Stimulated activated CD8-positive, alpha-beta memory T cell treated with anti-CD3 and anti-CD28 coated beads, Interleukin-15, amount 100 ng/mL, for 24 hours (primary cell): ENCODE data around the gene NFIC.
"Not testable (repeated sequence)": the region's sequence is repeated elsewhere in the genome, so short reads cannot be mapped to it uniquely, and the experiment has no call there.

Experiments
- DNase-seq: peaks from one replicate; pipeline ENCODE4 v3.0.0-alpha.2; 2020; ENCODE audit warnings: low read depth

NFIC gene

DNA sequence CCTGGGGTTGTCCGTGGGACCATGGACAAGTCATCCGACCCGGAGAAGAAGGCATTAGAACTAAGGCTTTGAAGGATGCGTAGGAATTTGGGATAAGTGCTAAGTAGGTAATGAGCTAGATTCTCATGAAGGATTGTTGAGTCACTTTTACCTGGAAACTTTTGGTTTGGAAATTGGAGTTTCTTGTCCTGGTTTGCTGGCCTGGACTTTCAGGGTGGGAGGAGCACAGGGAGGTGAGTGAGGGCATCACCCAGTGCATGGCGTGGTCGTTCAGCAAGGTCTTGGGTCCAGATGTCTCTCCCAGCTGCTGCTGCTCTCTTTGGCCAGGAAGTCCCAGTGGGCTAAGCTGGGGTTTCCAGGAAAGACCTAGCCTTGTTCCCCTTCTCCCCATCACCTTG lies 7.6 kb downstream of the NFIC start:
- no peak for DNase-seq

DNA sequence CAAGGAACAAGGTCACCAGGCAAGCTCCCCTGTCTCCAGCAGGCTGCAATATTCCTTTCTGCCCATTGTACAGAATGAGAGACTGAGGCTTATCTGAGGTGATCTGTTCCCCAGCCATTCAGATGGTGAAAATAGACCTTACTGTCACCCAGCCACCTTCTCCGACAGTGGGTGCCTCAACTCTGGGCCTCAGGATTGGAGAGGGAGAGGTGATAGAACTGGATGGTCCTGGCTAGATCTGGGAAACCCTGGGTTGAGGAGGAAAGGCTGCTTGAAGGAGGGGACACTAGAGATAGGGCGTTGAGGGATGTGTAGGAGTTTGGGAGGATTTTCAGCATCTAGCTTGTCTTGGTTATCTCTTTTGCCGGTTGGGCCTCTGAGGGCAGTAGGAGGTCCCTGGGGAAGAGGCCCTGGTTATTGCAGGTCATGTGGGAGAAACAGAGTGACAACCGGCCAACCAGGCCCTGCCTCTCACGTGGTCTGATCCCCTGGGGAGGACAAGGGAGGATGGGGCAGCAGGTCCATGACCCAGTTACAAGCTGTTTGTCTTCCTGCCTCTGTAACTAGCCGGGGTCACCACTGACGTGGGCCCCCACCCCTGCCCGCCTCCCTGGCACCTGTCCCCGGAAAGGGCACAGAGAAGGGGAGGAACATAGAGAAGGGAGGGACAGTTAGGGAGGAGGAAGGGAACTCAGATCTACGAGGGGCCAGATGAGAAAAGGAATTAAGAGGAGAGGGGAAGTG lies 8.2 kb downstream of the NFIC start:
- DNase-seq: no peak

DNA sequence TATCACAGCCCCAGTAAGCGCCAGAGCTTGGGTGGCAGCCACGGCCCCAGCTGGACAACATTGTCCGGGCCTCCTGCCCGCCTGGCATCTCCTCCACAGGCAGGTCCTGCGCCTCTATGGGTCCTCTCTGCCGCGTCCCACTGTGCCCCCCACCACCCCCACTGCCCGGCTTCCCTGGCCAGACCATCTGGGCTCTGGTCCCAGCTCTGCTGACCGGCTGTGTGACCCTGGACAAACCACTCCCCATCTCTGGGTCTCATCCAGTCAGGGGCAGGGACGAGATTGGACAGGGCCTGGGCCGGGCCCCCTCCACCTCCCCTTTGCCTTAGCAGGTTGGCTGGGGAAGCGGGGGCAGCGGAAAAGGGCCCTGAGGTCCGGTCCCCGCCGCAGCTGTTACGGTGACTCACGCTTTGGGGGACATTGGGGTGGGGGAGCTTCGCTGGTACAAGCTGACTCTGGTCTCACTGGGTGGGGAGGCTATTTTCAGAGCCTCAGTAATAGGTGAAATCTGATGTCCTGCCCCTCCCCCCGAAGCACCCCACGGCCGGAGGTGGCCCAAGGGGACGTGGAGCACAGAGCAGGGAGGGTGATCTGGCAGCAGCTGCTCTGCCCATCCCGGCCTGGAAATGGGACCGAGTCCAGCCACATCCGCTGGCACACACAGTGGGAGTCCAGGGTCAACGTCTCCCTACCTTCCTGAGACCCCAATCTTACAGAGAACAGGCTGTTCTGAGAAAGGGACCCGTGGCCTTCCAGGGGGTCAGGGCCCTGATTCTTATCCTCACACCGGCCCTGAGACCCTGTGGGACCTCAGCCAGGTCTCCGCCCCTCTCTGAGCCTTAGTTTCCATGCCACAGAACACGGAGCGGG lies 9.1 kb downstream of the NFIC start:
- no peak for DNase-seq

DNA sequence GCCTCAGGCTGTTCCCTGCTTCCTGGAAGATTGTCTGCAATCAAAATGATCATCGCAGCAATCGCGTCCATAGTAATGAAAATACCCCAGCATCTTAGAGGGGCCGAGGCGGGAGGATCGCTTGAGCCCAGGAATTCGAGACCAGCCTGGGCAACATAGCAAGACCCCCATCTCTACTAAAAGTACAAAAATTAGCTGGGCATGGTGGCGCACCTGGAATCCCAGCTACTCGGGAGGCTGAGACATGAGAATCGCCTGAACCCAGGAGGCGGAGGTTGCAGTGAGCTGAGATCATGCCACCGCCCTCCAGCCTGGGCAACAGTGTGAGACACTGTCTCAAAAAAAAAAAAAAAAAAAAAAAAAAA lies 9.7 kb downstream of the NFIC start:
- not testable (repeated sequence) for DNase-seq

DNA sequence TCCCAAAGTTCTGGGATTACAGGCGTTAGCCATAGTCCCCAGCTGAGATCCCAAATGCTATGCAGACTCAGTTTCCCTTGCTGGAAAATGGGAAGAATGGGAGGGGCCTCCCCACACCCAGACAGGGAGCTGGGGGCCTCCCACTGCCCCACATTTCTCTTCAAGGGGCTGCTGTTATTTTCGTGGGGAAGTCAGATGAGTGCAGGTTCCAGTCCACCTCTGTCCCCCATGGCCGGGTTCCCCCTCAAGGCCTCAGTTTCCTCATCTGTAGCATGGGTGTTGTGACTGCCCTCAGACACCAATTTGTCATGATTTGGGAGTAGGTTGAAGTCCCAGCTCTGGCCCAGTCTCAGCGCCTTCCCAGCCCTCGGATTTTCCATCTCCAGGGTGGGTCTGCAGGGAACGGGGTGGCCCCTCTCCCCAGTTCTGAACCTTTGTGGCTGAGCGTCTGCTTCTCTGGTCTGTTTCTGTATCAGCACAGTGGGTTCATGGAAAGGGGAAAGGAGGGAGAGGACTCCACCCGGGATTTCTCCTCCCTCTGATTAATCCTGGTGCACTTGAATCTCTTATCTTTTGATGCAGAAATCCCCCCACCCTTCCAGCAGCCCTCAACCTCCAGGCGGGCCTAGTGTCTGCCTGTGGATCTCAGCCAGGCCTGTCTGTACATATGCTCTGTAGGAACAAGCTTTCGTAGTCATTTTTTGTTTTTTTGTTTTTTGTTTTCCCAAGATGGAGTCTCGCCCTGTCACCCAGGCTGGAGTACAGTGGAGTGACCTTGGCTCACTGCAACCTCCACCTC lies 12.2 kb downstream of the NFIC start:
- DNase-seq: no peak

DNA sequence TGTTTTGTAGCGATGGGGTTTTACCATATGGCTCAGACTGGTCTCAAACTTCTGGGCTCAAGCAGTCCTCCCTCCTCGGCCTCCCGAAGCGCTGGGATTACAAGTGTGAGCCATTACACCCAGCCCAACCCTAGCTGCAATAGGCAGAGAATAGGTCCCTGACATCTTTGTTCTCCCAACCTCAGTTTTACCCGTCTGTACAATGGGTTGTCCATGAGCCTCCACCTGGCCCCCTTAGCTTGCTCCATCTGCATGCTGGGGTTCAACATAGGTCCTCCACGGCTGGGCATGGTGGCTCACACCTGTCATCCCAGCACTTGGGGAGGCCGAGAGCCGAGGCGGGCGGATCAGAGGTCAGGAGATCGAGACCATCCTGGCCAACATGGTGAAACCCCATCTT lies 14.4 kb downstream of the NFIC start:
- no peak for DNase-seq

DNA sequence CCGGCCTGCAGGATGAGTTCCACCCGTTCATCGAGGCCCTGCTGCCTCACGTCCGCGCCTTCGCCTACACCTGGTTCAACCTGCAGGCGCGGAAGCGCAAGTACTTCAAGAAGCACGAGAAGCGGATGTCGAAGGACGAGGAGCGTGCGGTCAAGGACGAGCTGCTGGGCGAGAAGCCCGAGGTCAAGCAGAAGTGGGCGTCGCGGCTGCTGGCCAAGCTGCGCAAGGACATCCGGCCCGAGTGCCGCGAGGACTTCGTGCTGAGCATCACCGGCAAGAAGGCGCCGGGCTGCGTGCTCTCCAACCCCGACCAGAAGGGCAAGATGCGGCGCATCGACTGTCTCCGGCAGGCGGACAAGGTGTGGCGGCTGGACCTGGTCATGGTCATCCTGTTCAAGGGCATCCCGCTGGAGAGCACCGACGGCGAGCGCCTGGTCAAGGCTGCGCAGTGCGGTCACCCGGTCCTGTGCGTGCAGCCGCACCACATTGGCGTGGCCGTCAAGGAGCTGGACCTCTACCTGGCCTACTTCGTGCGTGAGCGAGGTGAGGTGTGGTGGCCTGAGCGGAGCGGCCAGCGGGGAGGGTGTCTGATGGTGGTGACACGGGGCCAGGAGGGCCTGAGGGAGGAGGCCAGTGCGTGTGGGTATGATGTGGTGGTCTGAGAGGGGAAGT lies 15.5 kb downstream of the NFIC start:
- no peak for DNase-seq

DNA sequence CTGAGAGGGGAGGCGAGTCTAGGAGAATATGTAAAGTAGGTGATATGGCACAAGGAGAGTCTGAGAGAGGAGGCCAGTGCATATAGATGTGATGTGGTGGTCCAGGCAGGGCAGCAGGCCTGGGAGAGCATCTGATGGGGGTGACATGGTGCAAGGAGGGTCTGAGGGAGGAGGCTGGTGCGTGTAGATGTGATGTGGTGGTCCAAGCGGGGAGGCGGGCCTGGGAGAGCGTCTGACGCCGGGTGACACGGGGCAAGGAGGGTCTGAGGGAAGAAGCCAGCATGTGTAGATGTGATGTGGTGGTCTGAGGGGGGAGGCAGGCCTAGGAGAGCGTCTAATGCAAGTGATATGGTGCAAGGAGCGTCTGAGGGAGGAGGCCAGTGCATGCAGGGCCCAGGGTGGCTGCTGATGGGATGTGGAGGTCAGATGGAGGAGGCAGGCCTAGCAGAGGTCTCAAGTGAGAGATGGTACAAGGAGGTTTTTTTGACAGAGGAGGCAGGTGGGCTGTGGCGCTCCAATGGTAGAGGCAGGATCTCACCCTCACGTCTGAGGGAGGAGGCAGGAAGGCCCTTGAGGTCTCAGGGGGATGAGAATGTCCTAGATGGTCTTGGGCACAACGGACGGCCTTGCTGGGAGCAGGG lies 16.2 kb downstream of the NFIC start:
- DNase-seq: no peak

DNA sequence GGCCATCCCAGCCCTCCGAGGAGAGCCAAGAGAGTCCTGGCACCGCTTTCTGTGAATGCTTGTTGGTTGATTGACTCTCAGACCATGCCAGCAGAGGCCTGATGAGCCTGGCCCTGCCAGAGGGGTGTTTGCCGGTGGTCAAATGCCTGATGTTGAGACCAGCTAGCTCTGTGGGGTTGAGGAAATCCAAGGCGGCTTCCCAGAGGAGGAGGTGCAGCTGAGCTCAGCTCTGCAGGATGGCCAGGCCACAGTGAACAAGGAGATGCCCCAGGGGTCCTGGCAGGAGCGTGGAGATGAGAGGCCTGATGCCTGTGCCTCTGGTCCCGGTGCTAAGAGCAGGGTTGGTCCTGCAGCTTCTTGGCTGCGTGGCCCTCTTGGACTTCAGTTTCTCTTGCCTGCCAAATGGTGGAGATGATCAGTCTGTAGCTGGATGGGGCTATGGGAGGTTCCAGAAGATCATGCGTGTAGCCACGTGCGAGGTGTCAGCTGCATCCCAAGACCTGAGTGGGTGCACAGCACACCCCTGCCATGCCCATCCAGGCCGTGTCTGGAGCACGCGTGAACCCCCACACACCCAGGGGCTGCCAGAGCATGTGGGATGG lies 16.8 kb downstream of the NFIC start:
- no peak for DNase-seq

DNA sequence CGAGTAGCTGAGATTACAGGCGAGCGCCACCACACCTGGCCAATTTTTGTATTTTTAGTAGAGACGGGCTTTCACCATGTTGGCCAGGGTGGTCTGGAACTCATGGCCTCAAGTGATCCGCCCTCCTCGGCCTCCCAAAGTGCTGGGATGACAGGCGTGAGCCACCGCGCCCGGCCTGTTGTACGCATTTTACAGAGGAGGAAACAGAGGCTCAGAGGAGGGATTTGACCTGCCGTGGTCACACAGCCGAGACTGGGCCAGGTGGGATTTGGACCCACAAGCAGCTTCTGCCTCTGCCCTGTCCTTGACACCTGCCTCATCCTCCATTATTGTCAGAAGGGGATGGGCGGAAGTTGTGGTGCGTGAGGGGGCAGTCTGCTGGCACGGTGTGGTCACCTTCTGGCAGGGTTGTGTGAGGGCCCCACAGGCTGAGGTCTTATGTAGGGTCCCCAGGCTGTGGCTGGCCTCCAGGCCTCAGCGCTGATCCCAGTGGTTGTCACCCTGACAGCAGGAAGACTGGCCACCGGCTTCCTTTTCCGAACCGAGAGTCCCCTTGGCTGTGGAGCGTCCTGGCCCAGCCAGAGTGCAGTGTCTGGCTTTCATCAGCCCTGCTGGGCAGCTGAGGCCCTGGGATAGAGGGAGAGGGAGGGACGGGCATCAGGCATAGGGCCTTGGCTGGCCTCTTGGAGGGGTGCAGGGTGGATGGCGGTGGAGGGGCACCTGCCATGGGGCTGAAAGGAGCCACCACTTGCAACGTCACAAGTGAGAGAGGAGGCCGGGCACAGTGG lies 20.3 kb downstream of the NFIC start:
- no peak for DNase-seq

DNA sequence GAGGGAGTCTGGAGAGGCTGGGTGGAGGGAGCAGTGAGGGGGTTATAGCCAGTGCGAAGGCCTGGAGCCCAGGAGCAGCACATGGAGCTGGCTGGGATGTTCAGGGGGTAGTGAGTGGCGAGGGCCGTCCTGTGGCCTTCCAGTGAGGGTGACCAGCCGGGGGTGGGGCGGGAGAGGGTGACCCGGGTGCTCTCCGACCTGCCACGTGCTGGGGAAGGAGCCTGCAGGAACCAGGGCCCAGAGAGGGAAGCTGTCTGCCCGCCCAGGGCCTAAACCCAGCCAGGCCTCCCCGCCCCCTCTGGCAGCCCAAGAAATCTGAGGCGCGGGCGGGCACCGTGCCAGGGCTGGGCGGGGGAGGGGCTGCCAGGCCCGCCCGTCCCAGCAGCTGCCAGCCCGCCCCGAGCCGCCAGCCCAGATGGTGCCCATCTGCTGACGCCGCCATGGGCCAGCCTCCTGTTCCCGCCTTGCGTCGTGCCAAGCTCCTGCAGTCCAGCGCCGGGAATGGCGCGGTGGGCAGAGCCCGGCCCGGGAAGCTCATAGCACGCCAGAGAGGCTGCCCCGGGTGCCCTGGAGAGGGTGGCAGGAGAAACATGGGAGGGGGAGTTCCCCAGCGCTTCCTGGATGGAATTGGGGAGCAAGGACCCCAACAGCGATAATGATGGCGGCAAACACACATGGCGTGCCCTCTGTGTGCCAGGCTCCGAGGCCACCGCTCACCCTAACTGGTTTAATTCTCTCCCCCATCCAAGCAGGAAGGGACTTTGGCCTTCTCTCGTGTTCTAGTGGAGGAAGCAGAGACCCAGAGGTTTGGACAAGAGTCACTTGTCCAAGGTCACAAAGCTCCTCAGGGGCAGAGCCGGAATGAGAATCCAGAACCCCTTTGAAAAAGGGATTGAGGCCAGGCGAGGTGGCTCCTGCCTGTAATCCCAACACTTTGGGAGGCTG lies 21.5 kb downstream of the NFIC start:
- no peak for DNase-seq

DNA sequence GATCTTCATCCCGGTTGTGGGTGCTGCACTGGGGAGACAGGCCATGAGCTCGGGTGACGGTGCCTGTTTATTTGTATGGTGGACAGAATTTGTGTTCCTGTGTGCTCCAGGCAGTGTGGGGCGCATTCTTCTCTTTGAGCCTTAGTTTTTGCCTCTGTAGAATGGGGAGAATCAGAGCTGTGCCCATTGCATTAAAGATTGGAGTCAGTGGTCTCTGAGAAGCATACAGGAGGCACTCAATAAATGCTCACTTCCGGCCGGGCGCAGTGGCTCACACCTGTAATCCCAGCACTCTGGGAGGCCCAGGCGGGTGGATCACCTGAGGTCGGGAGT lies 23.0 kb downstream of the NFIC start:
- DNase-seq: no peak

DNA sequence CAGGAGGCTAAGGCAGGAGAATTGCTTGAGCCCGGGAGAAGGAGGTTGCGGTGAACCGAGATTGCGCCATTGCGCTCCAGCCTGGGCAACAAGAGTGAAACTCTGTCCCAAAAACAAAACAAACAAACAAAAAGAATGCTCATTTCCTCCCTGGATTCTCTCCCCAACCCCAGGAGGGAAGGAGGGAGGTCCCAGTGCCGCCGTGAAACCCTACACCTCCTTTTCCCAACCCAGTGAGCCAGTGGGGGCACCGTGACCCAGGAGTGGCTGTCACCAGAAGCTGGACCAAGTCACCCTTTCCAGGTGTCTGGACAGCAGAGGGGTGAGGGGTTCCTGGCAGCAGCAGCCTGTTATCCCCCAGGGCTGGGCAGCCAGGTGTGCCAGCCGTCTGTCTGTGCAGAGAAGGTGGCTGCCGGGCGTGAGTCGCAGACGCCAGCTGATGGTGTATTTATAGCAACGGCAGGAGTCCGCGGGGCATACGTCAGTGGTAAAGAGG lies 23.5 kb downstream of the NFIC start:
- DNase-seq: no peak

DNA sequence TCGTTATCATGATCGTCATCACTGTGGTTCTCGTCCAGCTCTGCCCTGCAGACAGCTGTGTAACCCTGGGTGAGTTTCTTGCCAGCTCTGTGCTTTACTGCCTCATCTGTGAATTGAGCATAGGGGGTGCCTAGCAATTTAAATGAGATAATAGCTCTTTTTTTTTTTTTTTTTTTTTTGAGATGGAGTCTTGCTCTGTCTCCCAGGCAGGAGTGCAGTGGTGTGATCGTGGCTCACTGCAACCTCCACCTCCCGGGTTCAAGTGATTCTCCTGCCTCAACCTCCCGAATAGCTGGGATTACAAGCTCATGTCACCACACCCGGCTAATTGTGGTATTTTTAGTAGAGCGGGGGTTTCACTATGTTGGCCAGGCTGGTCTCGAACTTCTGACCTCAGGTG lies 25.5 kb downstream of the NFIC start:
- DNase-seq: not testable (repeated sequence)

DNA sequence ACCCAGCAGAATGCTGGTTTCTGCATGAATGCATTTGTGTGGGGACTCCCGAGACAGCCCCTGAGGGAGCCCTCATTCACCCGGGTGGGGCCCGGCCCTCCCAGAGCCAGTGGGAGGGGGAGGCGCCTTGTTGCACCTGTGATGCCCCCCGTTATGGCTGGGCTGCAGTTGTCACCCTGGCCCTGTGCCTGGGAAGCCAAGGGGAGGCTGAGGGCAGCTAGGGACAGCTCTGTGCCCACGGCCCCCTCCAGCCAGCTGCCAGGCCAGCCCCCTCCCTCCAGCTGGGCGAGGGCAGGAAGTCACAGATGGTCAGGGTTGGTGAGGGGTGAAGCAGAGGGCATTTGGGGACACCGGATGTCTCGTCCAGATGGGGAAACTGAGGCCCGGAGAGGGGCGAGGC lies 26.1 kb downstream of the NFIC start:
- no peak for DNase-seq

DNA sequence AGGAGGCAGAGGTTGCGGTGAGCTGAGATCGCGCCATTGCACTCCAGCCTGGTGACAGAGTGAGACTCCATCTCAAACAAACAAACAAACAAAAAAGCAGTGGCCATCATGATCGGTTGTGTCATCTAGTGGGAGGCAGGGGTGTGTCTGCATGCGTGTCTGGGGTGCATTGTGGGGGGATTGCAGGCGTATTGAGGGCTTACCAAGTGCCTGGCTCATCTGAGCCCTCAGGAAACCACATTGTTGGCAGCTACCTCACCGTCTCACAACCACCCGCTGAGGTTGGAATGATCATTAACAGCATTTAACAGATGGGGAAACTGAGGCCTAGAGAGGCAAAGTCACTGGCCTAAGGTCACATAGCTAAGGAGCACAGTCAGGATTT lies 30.5 kb downstream of the NFIC start:
- no peak for DNase-seq

DNA sequence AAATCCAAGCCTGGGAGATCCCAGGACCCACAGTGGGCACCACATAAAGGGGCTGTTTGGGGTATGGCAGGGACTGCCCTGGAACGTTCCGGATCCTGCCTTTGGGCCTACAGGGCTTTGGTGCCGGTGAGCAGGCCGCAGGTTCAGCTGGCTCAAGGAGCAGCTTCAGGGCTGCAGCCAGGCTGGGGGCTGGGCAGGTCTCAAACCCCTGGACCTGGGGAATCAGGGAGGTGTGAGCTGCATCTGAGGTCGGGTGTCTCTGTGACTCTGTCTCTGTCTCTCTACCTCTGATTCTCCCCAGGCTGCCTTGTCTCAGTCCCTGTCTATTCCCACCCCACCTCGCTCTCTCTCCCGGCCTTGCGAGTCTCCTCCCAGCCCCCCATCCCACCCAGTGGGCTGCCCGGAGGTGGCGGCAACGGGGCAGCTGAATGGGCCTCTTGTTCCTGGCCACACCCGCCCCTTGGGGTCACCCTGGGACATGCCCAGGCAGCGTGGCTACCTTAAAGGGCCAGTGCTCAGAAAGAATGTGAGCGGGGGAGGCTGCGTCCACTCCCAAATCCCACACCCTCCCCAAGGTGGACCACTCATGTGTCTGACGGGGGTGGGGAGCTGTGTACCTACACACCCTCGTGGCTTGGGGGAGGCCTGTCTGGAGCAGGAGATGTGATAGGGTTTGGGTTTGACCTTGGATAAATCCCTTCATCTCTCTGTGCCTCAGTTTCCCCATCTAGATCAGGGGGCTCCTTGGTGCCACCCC lies 31.1 kb downstream of the NFIC start:
- no peak for DNase-seq

DNA sequence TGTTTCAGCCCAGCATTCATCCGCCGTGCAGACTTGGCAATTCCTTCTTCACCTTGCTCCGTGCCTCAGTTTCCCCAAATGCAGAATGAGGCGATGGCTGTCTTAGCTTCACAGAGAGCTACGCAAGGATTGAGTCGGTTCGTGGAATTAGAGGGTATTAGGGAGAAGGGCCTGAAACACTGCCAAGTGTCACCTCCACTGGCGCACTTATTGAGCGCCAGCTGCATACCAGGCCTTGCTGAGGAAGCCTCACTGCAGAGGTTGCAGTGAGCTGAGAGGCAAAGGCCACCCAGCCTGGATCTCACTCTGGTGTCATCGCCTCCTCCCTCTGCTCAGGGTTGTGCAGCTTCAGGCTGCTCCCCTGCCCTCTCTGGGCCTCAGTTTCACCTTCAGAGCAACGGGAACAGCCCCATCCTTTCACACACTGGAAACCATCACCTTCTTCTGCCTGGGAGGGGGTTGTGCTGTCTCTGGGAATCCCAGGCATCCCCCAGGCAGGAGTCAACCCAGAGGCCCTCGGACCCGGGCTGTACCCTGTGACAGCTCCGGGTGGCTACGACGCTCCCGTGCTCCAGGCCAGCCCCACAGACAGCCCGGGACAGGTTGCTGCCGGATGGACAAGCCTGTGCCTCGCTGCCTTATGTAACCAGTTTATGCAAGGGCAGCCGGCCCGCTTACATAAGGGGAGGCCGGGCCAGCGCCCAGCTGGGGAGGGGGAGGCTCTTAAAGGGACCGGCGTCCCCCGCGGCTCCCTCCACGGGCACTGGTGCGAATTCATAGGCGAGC lies 31.9 kb downstream of the NFIC start:
- DNase-seq: no peak
